Cardiac fibroblast (primary cell): ENCODE results near the gene LAD1.
A peak's percentile ranks its signal among the peaks of the same experiment; 100 is the strongest.

ENCODE experiments used
- DNase-seq, 2 donors: peaks; one replicate each; pipeline versions ENCODE4 v3.0.0 to v3.0.0-alpha.2; 2010; ENCODE audit warnings: low read depth in 2 of 2
- H3K4me3 ChIP-seq, 2 donors: replicated peaks in 1 of 2; 1 replicate in 1 of 2; 2 replicates in 1 of 2; pipeline ENCODE4 v1.5.1; 2011; ENCODE audit warnings: low read depth in 2 of 2, low read length in 2 of 2, mild to moderate bottlenecking in 2 of 2, moderate library complexity in 1 of 2
- TF ChIP-seq, protein P1 (sequence below): IDR thresholded peaks from one replicate; pipeline ENCODE4 v1.5.1; 2011; ENCODE audit warnings: low read depth, mild to moderate bottlenecking, low read length, inconsistent platforms

Gene LAD1

DNA sequence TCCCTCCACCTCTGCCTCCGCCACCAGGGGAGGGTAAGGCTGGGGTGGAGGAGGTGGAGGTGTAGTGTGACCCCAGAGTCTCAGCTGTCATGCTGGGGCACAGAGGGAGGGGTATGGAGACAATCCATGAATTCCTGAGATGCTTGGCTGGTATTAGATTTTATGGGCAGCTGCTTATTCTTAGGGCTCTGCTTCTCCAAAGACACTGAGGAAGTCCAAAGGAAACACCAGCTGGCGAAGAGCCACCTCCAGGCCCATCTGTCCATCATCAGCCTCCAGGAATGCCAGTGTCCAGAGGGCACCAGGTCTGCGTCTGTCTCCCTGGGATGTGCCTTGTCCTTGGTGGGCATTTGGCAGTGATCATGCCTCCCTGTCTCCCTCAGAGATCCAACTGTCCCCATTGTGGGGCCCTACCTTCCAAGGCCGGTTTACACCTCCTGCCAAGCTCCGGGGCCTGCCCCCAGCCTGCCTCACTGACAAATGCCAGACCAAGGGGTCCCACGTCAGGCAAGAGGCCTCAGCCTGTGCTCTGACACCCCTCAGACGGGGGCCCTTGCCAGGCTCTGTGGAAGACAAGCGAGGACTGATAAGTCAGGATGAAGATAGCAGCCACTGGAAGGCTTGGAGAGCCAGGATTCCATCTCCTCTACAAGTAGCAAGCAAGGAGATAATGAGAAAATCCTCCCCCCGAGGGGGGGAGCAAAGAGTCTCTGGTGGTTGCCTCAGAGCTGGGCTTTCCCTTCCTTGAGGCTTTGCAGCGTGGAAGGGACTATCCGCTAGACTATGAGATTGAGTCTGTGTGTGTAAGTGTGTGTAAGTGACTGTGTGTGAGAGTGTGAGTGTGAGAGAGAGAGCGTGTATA, 20.9 kb upstream of the LAD1 start:
- H3K4me3 ChIP-seq = no peak overlapping the region
- DNase-seq = peak in 1 of 2 donors; percentile 30
- TF ChIP-seq, protein P1, sequence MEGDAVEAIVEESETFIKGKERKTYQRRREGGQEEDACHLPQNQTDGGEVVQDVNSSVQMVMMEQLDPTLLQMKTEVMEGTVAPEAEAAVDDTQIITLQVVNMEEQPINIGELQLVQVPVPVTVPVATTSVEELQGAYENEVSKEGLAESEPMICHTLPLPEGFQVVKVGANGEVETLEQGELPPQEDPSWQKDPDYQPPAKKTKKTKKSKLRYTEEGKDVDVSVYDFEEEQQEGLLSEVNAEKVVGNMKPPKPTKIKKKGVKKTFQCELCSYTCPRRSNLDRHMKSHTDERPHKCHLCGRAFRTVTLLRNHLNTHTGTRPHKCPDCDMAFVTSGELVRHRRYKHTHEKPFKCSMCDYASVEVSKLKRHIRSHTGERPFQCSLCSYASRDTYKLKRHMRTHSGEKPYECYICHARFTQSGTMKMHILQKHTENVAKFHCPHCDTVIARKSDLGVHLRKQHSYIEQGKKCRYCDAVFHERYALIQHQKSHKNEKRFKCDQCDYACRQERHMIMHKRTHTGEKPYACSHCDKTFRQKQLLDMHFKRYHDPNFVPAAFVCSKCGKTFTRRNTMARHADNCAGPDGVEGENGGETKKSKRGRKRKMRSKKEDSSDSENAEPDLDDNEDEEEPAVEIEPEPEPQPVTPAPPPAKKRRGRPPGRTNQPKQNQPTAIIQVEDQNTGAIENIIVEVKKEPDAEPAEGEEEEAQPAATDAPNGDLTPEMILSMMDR = no peak

DNA sequence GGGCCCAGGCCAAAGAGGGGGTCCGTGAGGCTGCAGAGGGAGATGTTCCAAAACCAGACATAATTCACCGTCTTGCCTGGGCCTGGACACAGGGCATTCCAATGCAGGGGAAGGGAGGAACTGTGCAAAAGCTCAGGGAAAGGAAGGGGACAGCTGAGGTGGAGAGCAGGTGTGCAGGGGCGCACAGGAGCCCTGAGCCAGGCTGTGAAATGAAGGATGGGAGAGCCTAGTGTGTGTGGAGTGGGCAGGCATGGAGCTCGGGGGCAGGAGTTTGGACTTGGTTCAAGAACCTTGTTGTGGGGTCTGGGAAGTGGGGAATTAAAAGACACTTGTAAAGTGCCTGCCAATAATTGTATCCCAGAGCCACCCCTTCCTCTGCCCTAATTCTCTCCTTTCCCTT, 20.1 kb upstream of the LAD1 start:
- TF ChIP-seq, protein P1 = no peak
- no peak for DNase-seq
- no peak overlapping the region for H3K4me3 ChIP-seq

DNA sequence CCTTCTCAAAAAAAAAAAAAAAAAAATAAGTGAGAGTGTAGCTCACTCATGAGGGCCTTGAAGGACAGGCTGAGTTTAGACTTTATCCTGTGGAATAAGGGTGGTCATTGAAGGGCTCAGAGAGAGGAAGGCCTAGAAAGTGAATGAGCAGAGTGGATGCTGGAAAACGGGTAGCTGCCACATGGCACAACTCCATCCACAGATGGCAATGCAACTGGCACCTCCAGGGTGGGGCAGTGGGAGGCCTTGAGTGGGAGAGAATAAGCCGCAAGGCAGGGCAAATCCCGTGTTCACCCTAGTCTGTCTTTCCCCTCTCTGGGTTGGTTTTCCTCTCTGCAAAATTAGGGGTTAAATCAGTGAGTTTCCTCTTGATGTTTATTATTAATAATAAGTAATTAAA, 19.3 kb upstream of the LAD1 start:
- TF ChIP-seq, protein P1 = no peak
- no peak for DNase-seq
- no peak overlapping the region for H3K4me3 ChIP-seq

DNA sequence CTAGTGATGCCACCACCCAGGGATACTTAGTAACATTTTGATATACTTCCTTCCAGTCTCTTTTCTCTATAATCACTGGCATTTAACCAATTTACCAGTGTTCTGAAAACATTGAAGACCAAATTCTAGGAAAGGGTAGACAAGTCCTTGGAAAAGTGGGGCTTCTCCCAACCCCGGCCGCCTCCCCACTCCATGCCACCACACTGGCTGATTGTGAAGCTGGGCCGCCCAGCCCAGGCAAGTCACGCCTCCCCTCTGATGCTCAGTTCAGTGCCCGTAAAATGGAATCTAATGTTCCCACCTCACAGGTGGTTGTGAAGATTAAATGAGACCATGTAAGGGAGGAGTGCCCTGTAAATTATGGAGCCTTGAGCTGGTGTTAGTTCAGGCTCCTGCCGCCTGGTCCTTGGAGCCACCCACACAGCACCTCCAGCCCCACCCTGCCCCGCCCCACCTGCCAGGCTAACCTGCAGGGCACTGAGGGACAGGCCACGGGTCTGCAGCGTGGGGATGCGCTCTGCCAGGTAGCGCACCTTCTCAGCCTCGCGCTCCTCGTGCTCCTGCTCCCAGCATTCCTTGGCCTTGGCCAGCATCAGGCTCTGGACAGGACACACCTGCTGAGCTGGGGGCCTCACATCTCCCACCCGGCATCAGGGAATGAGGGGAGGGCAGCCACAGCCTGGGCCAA, 15.1 kb upstream of the LAD1 start:
- no peak overlapping the region for H3K4me3 ChIP-seq
- no peak for DNase-seq
- TF ChIP-seq, protein P1 = no peak

DNA sequence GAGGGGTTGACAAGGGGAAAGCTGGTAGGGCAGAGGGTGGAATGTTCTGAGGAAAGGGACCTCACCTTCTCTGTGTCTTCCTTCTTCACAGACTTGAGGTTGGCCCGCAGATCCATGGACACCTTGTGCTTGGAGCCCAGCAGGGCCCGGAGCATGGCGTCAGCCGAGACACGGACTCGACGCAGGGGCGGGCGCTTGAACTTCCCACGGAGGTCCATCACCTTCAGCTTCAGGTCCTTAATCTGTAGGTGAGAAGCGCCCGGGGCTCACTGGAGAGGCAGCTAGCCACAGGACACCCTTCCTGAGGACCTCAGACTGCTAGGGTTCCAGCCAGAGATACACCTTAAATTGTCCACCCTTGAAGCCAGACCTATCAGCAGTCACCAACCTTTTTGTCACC, 12.2 kb upstream of the LAD1 start:
- H3K4me3 ChIP-seq = no peak overlapping the region
- TF ChIP-seq, protein P1 = no peak
- DNase-seq = no peak

DNA sequence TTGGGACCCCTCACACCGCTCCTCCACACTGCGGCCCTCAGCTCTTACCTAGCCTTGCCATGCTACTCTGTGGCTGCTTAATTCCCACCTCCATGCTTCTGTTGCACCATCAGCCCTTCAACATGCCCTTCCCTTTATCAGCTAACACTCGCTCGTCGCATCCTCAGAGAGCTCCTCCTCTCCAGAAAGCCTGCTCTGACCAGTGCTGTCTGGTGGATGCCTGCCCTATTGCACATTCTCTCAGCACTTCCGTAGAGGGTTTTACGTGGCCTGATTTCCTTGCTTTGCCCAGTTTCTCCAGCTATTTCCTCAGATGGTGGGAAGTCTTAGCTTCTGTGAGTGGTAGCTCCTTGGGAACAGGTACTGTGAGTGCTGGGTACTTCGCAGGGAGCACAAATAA, 10.3 kb upstream of the LAD1 start:
- TF ChIP-seq, protein P1 = no peak
- peak; percentile 7 to 23 for DNase-seq
- no peak overlapping the region for H3K4me3 ChIP-seq
